HG03159 (cell line): Measurements from ENCODE around the gene RCHY1.

Source experiments
- ATAC-seq: cut with Tn5 transposase; IDR thresholded peaks from one replicate; pipeline ENCODE4 v1.9.1; 2021; ENCODE audit warnings: mild to moderate bottlenecking, moderate library complexity; ENCODE audit not compliant: unreplicated experiment

Gene RCHY1

GRCh38 chr4:75429208-75429607 is 85.0 kb downstream of the RCHY1 start:
- peak; percentile 61 for ATAC-seq
